Motor neuron (in vitro differentiated cells): ENCODE measurements around the gene CYB561D2. TPM values are rescaled to one million over a fixed set of nuclear protein-coding genes. Genes with fewer than 3 reads are reported as not detected.

Experiments
- ATAC-seq, 8 experiments: fragments of 200-7000 bp; cut with Tn5 transposase; replicated peaks in 6 of 8; 2 replicates each; pipeline ENCODE4 v1.8.0; 2021; ENCODE audit warnings: mild to moderate bottlenecking in 8 of 8, moderate library complexity in 8 of 8
- H3K27ac ChIP-seq, 2 donors: fragments of 250-450 bp; sonication (Bioruptor Pico); 2 replicates each; pipeline ENCODE4 v1.9.0; 2021; ENCODE audit warnings: antibody characterized with exemption in 2 of 2, mild to moderate bottlenecking in 2 of 2, moderate library complexity in 1 of 2
- H3K4me1 ChIP-seq, 2 donors: fragments of 250-450 bp; sonication (Bioruptor Pico); replicated peaks in 1 of 2; 2 replicates each; pipeline ENCODE4 v1.6.1; 2021; ENCODE audit warnings: antibody characterized with exemption in 2 of 2, mild to moderate bottlenecking in 2 of 2, moderate library complexity in 1 of 2
- H3K4me3 ChIP-seq, 5 donors: fragments of 250-450 bp; sonication (Bioruptor Pico); 2 replicates each; pipeline ENCODE4 v1.9.0; 2021; ENCODE audit warnings: antibody characterized with exemption in 5 of 5, mild to moderate bottlenecking in 5 of 5, moderate library complexity in 4 of 5
- WGBS, 10 experiments: fragments of 450-650 bp; shearing (Covaris generic); methylation state at CpG; one replicate each; pipeline ENCODE4 v1.0.0; 2022; 5-methylcytosine and 5-hydroxymethylcytosine counted together
- in situ Hi-C, 9 experiments: fragments of 400-800 bp; cut with MboI; loops; one replicate each; pipeline ENCODE4 v1.15.0; 2021; ENCODE audit warnings: low sequenced_read_pairs in 9 of 9, low pct_unique_long_range_greater_than_20kb in 2 of 9; ENCODE audit not compliant: unreplicated experiment in 9 of 9
- total RNA-seq, 8 experiments: library from RNA; unstranded; fragments of 300-600 nt; gene quantifications; 2 replicates each; pipeline versions ENCODE4 v1.2.3 to v1.2.4, GENCODE V29; 2022

CYB561D2 gene
- total RNA-seq, 8 experiments from 2014 or later = 12.7 to 28.7 (median 19.0) TPM

GRCh38 chr3:50326182-50326541, 24.5 kb upstream of the CYB561D2 start:
- in situ Hi-C loops = no loop called here
- H3K4me3 ChIP-seq = no peak overlapping the region
- no peak overlapping the region for H3K27ac ChIP-seq
- H3K4me1 ChIP-seq = peaks cover 16 to 24% of the 10 kb centered on the region in 2 donors
- ATAC-seq = no peak
- 85 to 100% (median 90%) methylated on average over 3 to 5 of the region's 8 CpGs; no CpG with 5 or more reads in 7 of the 10 experiments for WGBS, 10 experiments

GRCh38 chr3:50327129-50327528, 23.5 kb upstream of the CYB561D2 start:
- Histone ChIP-seq H3K27ac (peak overlapping the region in 1 of 2 donors; percentile 72), H3K4me1 (peaks cover 12 to 20% of the 10 kb centered on the region in 2 donors), H3K4me3 (peak overlapping the region; percentile 87 to 97 (median 92))
- 0 to 83% (median 80%) methylated on average over 1 of the region's 4 CpGs; no CpG with 5 or more reads in 7 of the 10 experiments for WGBS, 10 experiments
- in situ Hi-C loops = no loop called here
- ATAC-seq = no peak

GRCh38 chr3:50327943-50328691, 22.5 kb upstream of the CYB561D2 start, which contains the start of gene TUSC2:
TSS of gene TUSC2 (minus strand) at chr3:50328223. CDS start at chr3:50328099, 124 bp downstream.
- H3K4me1 ChIP-seq = peaks cover 7 to 12% of the 10 kb centered on the region in 2 donors
- 0 to 44% (median 12%) methylated on average over 1 to 17 of the region's 55 CpGs; no CpG with 5 or more reads in 2 of the 10 experiments for WGBS, 10 experiments
- in situ Hi-C loops = no loop called here
- peak; percentile 86 to 94 (median 88) for ATAC-seq
- peak within 1 kb of the TSS; percentile 87 to 97 (median 92) for H3K4me3 ChIP-seq
- H3K27ac ChIP-seq = peak within 1 kb of the TSS; percentile 72 to 87

GRCh38 chr3:50330330-50330729, 20.3 kb upstream of the CYB561D2 start:
- 60 to 100% (median 96%) methylated on average over 1 to 4 of the region's 10 CpGs; no CpG with 5 or more reads in 4 of the 10 experiments for WGBS, 10 experiments

GRCh38 chr3:50331364-50331907, 19.2 kb upstream of the CYB561D2 start:
- Histone ChIP-seq H3K4me3 (no peak overlapping the region), H3K27ac (no peak overlapping the region), H3K4me1 (peaks cover 15 to 21% of the 10 kb centered on the region in 2 donors)
- in situ Hi-C loops = no loop called here
- 85 to 100% (median 100%) methylated on average over 1 to 8 of the region's 19 CpGs; no CpG with 5 or more reads in 4 of the 10 experiments for WGBS, 10 experiments
- no peak for ATAC-seq

More at GRCh38 chr3:50330330-50330729, 20.3 kb upstream of the CYB561D2 start:
- H3K27ac ChIP-seq = no peak overlapping the region
- in situ Hi-C loops = no loop called here
- no peak for ATAC-seq
- H3K4me3 ChIP-seq = no peak overlapping the region
- H3K4me1 ChIP-seq = peaks cover 7 to 12% of the 10 kb centered on the region in 2 donors

- H3K4me1 ChIP-seq = peaks cover 18 to 20% of the 10 kb centered on the region in 2 donors
- H3K4me3 ChIP-seq = no peak overlapping the region
- in situ Hi-C loops = no loop called here
- ATAC-seq = peak in 2 of 8 experiments; percentile 1 to 11
- WGBS, 10 experiments = 27 to 94% (median 60%) methylated on average over 1 to 9 of the region's 12 CpGs; no CpG with 5 or more reads in 3 of the 10 experiments
- no peak overlapping the region for H3K27ac ChIP-seq
These were observed 16.8 kb upstream of the CYB561D2 start for GRCh38 chr3:50333744-50334328.

- no peak overlapping the region for H3K27ac ChIP-seq
- ATAC-seq = no peak
- 52 to 100% (median 83%) methylated on average over 1 to 4 of the region's 5 CpGs; no CpG with 5 or more reads in 1 of the 10 experiments for WGBS, 10 experiments
- H3K4me1 ChIP-seq = peaks cover 18 to 20% of the 10 kb centered on the region in 2 donors
- in situ Hi-C loops = no loop called here
- no peak overlapping the region for H3K4me3 ChIP-seq
These were observed 16.2 kb upstream of the CYB561D2 start for GRCh38 chr3:50334339-50335075.

- in situ Hi-C loops = no loop called here
- ATAC-seq = peak in 3 of 8 experiments; percentile 1 to 47 (median 47)
- peak overlapping the region; percentile 90 to 94 for H3K27ac ChIP-seq
- peak overlapping the region; percentile 54 to 80 (median 61) for H3K4me3 ChIP-seq
- WGBS, 10 experiments = 0 to 4% (median 0%) methylated on average over 1 to 11 of the region's 31 CpGs; no CpG with 5 or more reads in 4 of the 10 experiments
- peaks cover 21 to 23% of the 10 kb centered on the region in 2 donors for H3K4me1 ChIP-seq
These were observed 14.0 kb upstream of the CYB561D2 start for GRCh38 chr3:50336452-50337174.

GRCh38 chr3:50337175-50337861, 13.3 kb upstream of the CYB561D2 start:
- in situ Hi-C loops = no loop called here
- Histone ChIP-seq H3K27ac (peak overlapping the region; percentile 90 to 94), H3K4me3 (peak overlapping the region; percentile 54 to 80 (median 61)), H3K4me1 (peaks cover 21 to 23% of the 10 kb centered on the region in 2 donors)
- peak; percentile 73 to 90 (median 86) for ATAC-seq
- WGBS, 10 experiments = 0 to 4% (median 0%) methylated on average over 1 to 10 of the region's 79 CpGs; no CpG with 5 or more reads in 6 of the 10 experiments

GRCh38 chr3:50338965-50339364, 11.7 kb upstream of the CYB561D2 start:
- no peak for ATAC-seq
- 0 to 100% (median 83%) methylated on average over 2 to 5 of the region's 5 CpGs for WGBS, 10 experiments
- in situ Hi-C loops = no loop called here
- Histone ChIP-seq H3K27ac (no peak overlapping the region), H3K4me3 (no peak overlapping the region), H3K4me1 (peaks cover 21 to 23% of the 10 kb centered on the region in 2 donors)

GRCh38 chr3:50339485-50340146, 11.0 kb upstream of the CYB561D2 start:
- H3K4me3 ChIP-seq = no peak overlapping the region
- H3K27ac ChIP-seq = no peak overlapping the region
- peaks cover 21 to 23% of the 10 kb centered on the region in 2 donors for H3K4me1 ChIP-seq
- ATAC-seq = no peak
- in situ Hi-C loops = loop anchor here in 3 of 9 experiments (10.0 kb wide), 2 partner anchors 205 to 215 kb away; no protein-coding TSS in a partner anchor
- 59 to 98% (median 87%) methylated on average over 3 to 10 of the region's 14 CpGs; no CpG with 5 or more reads in 3 of the 10 experiments for WGBS, 10 experiments
